BE2C (cell line): ENCODE results near the gene PPM1D.
A peak's percentile ranks its signal among the peaks of the same experiment; 100 is the strongest.

Experiments
- DNase-seq: peaks from one replicate; pipeline ENCODE4 v3.0.0-alpha.2; 2020
- H3K27me3 ChIP-seq: fragments of 250-450 bp; sonication (Bioruptor Pico); 2 replicates; pipeline ENCODE4 v1.5.1; 2020; ENCODE audit warnings: mild to moderate bottlenecking
- H3K36me3 ChIP-seq: fragments of 250-450 bp; sonication (Bioruptor Pico); 2 replicates; pipeline ENCODE4 v1.5.1; 2020; ENCODE audit warnings: mild to moderate bottlenecking
- H3K4me1 ChIP-seq: fragments of 250-450 bp; sonication (Bioruptor Pico); 2 replicates; pipeline ENCODE4 v1.5.1; 2020
- H3K4me3 ChIP-seq: 2 replicates; pipeline ENCODE4 v1.5.1; 2011; ENCODE audit warnings: low read depth, low read length
- H3K9me3 ChIP-seq: fragments of 250-450 bp; sonication (Bioruptor Pico); 2 replicates; pipeline ENCODE4 v1.5.1; 2020
- CTCF ChIP-seq: IDR thresholded peaks from 2 replicates; pipeline ENCODE4 v1.5.1; 2012; ENCODE audit warnings: mild to moderate bottlenecking, low read depth, low read length

Gene PPM1D

DNA sequence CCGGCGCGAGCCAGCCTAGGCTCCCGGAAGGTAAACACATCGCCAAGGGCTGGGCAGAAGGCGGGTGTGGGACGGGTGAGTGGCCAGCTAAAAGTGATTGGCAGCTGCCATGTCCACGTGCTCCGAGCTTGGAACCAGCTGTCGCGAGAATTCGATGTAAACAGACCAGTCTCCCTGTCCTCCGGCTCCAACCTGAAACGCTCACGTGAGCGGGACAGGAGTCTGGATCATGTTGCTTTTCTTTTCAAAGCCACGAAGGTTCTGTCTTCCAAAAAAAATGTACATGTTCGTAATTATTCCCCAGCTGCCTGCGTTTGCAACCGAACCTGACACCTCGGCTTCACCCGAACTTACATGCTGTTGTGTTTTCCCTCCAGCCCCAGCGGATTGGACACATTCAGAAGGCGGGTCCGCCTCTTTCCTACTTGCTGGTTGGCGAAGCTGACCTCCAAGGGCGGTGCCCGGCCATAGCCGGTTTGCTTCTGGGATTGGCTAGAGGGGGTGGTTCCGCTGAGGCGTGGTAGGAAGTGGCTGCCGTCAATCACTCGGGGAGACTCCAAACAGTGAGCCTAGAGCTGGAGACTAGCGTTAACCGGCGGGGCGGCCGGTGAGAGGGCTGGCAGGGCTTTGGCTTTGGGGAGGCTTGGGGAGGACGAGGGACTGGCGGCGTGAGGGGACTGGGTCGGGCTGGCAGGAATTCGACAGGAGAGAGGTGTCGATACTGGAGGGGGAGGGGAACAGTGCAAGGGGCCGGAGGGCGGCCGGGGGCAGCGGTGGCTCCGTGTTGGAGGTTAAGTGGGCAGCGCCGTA, 77.5 kb downstream of the PPM1D start, which contains the start of gene BCAS3:
Gene BCAS3 (plus strand): TSS at position 544 of the 810 bp plus-strand sequence.
- peak; percentile 99 for DNase-seq
- Histone ChIP-seq H3K9me3 (no peaks in the 10 kb centered on the region), H3K4me3 (peak within 1 kb of the TSS; percentile 78), H3K27me3 (no peaks in the 10 kb centered on the region), H3K36me3 (no peaks in the 10 kb centered on the region), H3K4me1 (no peaks in the 10 kb centered on the region)
- TF ChIP-seq CTCF: no peak

DNA sequence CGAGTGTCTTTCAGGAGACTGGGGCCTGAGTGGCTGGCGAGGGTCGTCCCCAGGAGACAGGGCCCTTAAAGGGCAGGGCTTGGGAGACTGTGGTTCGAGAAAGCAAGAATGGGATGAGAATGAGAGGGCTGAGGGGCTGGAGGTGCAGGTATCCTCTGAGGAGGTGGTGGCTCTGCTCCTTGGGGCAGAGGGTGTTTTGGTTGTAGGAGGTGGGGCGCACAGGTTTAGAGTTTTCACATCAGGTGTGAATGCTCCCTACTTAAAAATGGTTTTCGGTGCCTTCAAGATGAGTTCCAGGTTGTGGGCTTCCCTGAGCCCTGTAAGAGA, 78.1 kb downstream of the PPM1D start:
- Histone ChIP-seq H3K4me1 (no peaks in the 10 kb centered on the region), H3K27me3 (no peaks in the 10 kb centered on the region), H3K4me3 (peak overlapping the region; percentile 78), H3K9me3 (no peaks in the 10 kb centered on the region), H3K36me3 (no peaks in the 10 kb centered on the region)
- DNase-seq: no peak
- no peak for TF ChIP-seq CTCF

- H3K27me3 ChIP-seq: no peaks in the 10 kb centered on the region
- no peaks in the 10 kb centered on the region for H3K9me3 ChIP-seq
- no peaks in the 10 kb centered on the region for H3K36me3 ChIP-seq
- H3K4me3 ChIP-seq: no peak overlapping the region
- no peak for DNase-seq
- H3K4me1 ChIP-seq: no peaks in the 10 kb centered on the region
- no peak for TF ChIP-seq CTCF
Observed at GRCh38 chr17:60679287-60679686, 79.3 kb downstream of the PPM1D start.

DNA sequence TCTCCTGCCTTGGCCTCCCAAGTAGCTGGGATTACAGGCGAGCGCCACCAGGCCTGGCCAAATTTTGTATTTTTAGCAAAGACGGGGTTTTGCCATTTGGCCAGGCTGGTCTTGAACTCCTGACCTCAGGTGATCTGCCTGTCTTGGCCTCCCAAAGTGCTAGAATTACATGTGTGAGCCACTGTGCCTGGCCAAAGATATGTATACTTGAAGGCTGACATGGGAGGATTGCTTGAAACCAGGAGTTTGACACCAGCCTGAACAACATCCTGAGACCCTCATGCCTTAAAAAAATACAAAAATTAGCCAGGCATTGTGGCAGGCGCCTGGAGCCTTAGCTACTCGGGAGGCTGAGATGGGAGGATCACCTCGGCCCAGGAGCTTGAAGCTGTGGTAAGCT, 80.8 kb downstream of the PPM1D start:
- Histone ChIP-seq H3K9me3 (no peaks in the 10 kb centered on the region), H3K27me3 (no peaks in the 10 kb centered on the region), H3K4me1 (no peaks in the 10 kb centered on the region), H3K36me3 (no peaks in the 10 kb centered on the region), H3K4me3 (no peak overlapping the region)
- DNase-seq: no peak
- no peak for TF ChIP-seq CTCF

DNA sequence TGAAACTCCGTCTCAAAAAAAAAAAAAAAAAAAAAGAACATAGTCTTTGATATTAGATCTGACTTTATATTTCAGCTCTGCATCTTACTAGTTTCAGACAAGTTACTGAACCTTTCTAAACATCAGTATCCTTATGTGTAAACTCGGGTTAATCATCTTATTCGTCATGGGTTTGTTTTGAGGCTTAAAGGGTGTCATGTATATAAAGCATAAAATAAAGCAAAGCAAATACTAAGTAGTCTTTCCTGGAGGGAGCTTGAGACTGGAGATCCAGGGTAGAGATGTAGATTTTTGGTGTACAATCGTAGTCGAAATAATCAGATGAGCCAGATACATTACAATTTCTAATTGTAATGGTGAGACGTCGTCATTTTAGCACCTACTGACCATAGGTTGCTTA, 85.4 kb downstream of the PPM1D start:
- H3K36me3 ChIP-seq: no peaks in the 10 kb centered on the region
- H3K9me3 ChIP-seq: no peaks in the 10 kb centered on the region
- no peak overlapping the region for H3K4me3 ChIP-seq
- H3K27me3 ChIP-seq: no peaks in the 10 kb centered on the region
- no peak for TF ChIP-seq CTCF
- H3K4me1 ChIP-seq: no peaks in the 10 kb centered on the region
- DNase-seq: no peak

GRCh38 chr17:60695960-60696359, 96.0 kb downstream of the PPM1D start:
- no peaks in the 10 kb centered on the region for H3K9me3 ChIP-seq
- no peak overlapping the region for H3K4me3 ChIP-seq
- no peaks in the 10 kb centered on the region for H3K36me3 ChIP-seq
- no peaks in the 10 kb centered on the region for H3K27me3 ChIP-seq
- no peak for DNase-seq
- no peak for TF ChIP-seq CTCF
- H3K4me1 ChIP-seq: no peaks in the 10 kb centered on the region
